ENCODE results near the gene NRN1L.

The NRN1L gene

GRCh38 chr16:67919622-67920221, 35.0 kb downstream of the NRN1L start:
- DNase-seq: no peak

GRCh38 chr16:67922221-67922620, 37.5 kb downstream of the NRN1L start:
- DNase-seq: no peak

GRCh38 chr16:67922740-67923139, 38.1 kb downstream of the NRN1L start:
- DNase-seq: no peak

GRCh38 chr16:67923414-67924116, 38.9 kb downstream of the NRN1L start:
- no peak for DNase-seq

- DNase-seq: no peak
Observed at GRCh38 chr16:67924140-67924906, 39.6 kb downstream of the NRN1L start.

- DNase-seq: no peak
Observed at GRCh38 chr16:67926181-67926750, 41.6 kb downstream of the NRN1L start.

- DNase-seq: no peak
Observed at GRCh38 chr16:67927131-67927941, 42.7 kb downstream of the NRN1L start.

GRCh38 chr16:67928147-67928546, 43.5 kb downstream of the NRN1L start:
- no peak for DNase-seq

- DNase-seq: peak; percentile 81
Observed at GRCh38 chr16:67928561-67929364, 44.1 kb downstream of the NRN1L start.

GRCh38 chr16:67930191-67930590, 45.5 kb downstream of the NRN1L start:
- DNase-seq: no peak

GRCh38 chr16:67930678-67931211, 46.1 kb downstream of the NRN1L start:
- DNase-seq: no peak

- no peak for DNase-seq
Observed at GRCh38 chr16:67931712-67932461, 47.2 kb downstream of the NRN1L start, which contains the start of gene CTRL. Gene CTRL (minus strand): TSS chr16:67931862. CDS start chr16:67931852, 10 bp downstream.

- DNase-seq: no peak
Observed at GRCh38 chr16:67932462-67932840, 47.8 kb downstream of the NRN1L start.

- DNase-seq: no peak
Observed at GRCh38 chr16:67933805-67934204, 49.1 kb downstream of the NRN1L start.

GRCh38 chr16:67934306-67935100, 49.8 kb downstream of the NRN1L start:
- DNase-seq: no peak

- no peak for DNase-seq
Observed at GRCh38 chr16:67935101-67935401, 50.4 kb downstream of the NRN1L start.

GRCh38 chr16:67935402-67936123, 50.9 kb downstream of the NRN1L start:
- DNase-seq: peak; percentile 95

All from activated naive CD4-positive, alpha-beta T cell treated with anti-CD3 and anti-CD28 coated beads, Interleukin-2, amount 50 U/mL, for 16 hours (primary cell).